Measurements from ENCODE around the gene NECTIN1.

The NECTIN1 gene

DNA sequence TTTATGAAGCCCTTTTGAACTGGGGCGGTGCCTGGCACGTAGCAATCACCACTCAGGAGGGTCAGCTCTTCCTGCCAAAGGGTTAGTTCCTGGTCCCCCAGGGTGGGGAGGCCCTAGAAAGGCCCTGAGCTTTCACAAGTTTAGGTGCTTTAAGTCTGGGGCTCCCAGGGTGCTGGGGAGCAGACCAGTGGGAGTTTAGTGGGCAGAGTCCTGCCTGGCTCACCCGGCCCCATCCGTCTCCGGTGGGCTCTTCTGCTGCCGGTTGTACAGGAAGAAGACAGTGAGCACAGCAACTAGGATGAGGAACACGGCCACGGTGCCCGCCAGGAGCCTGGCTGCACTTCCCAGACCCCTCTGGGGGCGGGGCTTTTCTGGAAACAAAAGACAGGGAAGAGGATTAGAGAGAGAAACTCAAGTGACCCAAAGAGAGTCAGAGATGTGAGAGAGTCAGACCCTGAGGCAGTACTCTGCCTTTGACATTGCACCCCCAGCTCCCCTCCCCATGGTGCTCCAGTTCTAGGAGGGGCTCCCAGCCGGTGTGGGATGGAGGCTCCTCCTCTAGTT is 89.3 kb downstream of the NECTIN1 start:
- DNase-seq: no peak

DNA sequence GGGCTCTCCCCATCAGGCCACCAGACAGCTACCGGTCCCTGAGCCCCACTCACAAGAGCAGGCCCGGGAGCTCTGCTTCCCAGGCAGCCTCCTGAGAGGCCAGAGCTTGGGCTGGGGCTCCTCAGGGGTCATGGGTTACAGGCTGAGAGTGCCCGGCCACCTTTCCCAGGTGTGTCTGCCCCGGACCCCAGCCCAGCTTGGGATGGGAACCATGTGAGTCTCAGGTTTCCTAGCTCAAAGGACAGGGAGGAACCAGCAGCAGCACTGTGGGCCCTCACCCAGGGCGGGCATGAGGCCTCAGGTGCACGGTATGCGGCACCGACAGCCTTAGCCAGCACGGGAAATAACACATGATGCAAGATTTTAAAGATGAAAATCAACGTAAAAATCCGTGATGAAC is 90.1 kb downstream of the NECTIN1 start:
- DNase-seq: no peak

DNA sequence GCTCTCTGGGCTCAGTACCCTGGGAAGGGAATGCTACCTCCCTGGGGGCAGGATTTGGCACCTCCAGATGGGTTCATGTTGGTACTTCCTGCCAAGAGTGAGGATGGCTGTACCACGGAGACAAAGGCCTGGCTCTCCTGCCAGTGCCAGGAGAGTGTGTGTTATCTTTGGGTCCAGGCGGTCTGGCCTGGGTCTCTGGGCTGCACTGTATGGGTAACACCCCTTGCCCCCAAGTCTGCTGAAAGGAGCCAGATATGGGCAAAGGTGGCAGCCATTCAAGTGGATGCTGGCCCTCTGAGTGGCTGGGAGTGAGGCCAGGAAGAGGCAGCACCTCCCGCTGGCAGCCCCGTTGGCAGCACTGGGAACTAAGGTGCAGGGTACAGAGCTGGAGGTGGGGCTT is 91.5 kb downstream of the NECTIN1 start:
- no peak for DNase-seq

DNA sequence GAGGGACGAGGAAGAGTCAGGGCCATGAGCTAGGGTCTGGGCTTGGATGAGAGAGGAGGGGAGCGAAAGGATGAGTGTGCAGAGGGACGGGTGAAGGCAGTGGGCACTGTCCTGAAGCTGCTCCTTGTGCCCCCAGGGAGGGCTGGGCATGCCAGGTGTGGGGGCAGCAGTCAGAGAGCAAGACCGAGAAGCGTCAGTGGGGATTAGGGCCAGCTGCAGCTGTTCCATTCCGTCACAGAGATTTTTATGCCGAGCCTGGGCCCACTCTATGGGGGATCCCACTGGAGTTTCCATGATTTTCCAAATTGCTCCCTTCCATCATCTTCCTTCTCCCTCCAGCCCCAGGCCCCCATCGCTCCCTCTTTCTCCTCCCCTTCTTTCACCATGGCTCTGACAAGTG is 93.2 kb downstream of the NECTIN1 start:
- DNase-seq: no peak

DNA sequence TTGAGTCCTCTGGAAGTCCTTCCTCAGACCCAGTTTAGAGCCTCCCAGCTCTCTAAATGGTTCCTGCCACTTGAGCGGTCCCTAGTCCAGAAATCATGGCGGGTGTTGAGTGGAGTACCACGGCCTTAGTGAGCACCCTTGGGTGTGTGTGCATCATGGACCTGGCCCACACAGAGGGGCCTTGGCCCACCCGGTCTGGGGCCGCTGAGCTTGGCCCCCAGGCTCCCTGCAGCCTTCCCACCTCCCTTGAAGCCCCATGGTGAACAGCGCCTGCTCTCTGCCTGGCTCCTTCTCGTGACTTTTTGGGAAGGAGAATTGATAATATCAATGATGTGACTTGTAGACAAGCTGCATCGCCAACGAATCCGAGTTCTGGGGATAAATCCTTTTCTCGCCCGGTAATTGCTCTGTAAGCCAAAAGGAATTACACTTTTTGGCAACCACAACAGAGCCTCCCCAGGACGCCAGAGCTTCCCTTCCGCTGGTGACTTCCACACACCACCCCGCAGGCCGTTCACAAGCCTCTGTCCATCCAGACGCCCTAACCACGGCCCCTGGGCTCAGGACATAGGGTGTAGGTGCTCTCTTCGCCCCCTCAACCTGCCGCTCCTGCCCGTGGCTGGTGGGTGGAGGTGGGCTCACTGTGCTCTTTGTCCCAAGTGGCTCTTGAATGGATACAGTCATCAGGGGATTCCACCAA is 93.8 kb downstream of the NECTIN1 start:
- DNase-seq: no peak

DNA sequence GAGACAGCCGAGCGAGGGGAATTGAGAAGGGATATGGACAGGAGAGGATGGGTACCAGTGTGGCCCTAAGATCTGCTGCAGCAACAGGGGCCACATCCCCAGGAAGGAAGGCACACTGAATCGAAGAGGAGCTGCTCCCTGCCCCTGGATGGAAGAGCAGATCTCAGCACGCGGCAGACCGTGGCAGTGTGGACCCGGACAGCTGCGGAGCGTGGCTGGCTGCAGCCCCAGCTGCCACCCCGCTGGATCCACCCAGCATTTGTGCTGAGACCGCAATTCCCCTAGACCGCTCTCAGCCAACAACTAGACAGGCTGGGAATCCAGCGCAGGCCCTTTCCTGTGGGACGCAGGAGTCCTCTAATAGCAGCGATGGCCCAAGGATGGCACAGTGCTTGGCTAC is 94.7 kb downstream of the NECTIN1 start:
- DNase-seq: no peak

DNA sequence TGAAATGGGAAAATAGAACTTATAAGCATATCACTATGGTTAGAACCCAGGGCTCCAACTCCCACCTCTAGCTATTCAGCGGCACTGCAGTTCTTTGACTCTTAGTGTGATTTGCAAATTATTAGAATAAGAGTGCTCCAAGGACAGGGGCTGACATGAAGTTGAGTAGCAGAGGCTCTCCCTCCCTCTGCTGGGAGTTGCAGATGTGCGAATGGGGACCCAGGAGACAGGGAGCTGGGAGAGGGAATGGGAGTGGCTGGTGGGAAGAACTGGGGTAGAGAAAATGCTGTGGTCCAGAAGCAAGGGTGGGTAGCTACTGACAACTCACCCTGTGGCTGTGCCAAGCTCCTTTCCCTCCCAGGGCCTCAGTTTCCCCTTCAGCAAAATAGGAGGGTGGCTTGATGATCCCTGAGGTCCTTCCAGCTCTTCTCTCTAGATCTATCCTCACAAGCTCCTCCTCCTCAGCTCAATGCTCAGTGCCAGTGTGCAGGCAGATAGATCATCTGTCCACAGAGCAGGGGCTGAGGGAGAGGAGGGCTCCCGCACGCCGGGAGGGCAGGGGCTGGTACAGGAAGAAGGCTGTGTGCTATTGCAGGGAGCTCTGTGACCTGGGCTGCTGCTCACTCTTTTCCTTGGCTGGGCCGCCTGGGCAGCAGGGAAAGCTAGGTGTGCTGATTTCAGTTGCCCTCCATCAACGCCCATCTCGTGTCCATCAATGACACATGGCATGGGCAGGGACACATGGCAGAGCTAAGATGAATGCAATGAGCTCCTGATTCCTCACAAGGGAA is 99.0 kb downstream of the NECTIN1 start:
- DNase-seq: no peak

DNA sequence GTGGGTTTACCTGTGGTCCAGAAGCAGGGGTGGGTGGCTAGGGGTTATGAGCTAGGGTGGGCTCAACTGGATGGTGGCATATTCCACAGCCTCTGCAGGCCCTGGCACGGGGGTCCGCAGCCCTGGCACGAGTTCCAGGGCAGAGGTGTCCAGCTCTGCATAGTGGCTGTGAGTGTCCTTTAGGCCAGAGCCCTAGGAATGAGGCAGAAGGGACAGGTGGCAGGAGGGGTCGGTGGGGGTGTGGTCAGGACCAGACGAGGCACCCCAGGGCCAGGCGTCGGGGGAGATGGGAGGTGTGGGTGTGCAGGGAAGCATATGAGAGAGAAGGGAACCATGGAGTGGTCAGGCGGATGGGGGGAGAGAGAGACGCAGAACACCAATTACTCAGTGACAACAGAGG is 99.9 kb downstream of the NECTIN1 start:
- DNase-seq: no peak

DNA sequence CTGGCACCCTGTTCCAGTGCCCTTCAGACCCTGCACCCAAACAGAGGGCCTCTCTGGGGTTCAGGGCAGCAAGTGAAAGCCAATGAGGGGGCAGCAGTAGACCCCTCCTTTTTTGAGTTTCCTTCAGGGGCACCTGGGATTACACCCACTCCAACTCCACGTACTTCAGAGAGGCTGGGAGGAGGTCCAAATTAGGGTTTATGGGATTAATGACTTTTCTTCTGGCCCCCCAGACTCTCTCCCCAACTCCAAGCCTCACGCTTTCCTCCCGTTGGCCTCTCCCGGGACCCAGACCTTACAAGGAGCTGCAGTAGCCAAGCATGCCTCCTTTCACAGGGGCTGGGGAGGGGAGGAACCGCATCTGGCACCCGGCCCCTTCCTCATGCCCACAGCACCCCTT is 101.7 kb downstream of the NECTIN1 start:
- no peak for DNase-seq

DNA sequence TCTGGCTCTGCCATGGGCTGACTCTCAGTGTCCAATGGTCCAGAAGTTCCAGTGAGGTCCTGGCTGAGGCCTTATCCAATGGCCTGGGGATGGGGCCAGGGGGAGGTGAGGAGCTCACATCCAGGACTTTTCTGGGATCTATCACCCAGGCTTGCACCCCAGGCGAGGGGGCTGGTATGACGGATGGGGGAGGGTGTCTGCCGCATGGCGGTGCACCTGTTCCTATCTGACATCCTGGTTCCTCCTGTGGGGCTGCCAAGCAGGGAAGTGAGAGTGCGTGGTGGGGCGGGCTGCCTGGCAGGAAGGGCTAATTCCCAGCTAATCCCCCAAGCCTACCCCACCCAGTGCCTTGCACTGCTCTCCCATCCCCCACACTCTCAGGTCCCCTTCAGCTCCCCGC is 102.1 kb downstream of the NECTIN1 start:
- no peak for DNase-seq

DNA sequence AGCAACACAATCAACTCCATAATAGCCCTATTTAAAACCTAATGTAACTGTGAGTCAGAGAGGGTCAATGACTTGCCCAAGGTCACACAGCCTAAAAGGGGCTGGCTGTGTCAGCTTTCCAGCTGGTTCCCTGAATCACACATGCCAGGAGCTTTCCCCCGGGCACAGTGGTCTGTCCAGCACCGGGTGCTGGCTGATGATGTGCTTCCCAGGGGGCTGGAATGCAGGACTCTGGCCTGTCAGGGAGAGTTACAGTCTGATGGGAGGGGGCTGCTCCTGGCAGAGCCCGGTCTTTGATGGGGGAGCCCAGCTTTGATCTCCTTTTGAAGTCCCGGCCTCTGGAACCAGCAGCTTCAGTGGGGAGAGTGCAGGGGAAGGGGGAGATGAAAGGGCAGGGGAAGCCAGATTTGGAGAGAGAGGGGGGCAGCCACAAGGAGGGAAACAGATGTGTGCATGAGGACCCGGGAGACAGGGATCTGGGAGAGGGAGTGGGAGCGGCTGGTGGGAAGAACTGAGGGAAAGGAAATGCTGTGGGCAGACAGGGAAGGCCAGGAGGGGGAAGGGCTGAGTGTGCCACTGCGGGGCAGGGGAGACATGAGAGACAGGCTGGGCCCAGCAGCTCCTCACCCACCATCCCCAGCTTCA is 102.7 kb downstream of the NECTIN1 start:
- no peak for DNase-seq

DNA sequence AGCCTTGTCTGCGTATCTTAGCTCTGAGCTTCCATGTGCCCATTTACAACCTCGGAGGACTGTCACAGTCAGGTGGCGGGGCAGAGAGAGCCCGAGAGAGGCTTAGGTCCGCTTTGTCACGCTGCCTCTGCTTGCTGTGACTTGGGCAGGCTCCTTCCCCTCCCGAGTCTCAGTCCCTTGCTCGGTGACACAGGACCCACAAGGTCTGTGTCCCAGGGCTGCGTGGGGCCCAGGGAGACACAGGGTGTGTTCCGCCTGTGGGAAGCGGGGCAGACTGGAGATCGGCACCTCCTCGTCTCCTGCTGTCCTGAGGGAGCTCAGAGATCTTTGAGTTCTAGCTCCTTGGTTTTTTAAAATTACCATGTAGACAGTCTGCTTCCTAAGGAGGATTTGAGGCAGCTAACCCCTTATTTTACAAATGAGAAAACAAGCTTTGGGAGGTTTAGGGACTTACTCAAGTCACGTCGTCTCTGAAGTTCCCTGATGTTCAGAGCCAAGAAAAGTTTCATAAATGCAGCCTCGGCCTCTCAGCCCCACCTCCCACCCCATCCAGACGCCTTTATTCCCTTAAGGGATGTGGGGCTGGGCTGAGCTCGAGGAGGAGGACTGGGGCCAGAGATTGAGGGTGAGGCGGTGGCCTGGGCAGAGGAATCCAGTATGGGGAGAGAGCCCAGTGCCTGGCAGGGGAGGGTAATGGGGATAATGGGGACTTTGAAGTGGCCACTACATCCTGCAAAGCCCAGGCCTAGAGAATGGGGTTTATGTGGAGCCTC is 103.6 kb downstream of the NECTIN1 start:
- no peak for DNase-seq

DNA sequence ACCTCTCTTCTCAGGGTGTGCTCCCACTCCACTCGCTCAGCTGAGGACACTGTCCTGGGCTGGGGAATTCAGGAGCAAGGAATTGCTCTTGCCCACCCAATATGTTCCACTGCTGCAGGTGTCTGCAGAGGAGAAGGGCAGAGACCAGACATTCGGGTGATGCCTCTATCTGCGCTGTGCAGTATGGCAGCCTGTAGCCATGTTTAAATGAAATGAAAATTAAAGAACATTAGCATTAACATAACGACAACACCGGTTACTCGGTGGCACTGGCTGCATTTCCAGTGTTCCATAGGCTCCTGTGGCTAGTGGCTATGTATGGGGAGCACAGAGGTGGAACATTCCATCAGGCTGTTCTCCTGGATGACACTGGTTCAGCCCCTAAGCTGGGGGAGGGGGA is 104.4 kb downstream of the NECTIN1 start:
- no peak for DNase-seq

DNA sequence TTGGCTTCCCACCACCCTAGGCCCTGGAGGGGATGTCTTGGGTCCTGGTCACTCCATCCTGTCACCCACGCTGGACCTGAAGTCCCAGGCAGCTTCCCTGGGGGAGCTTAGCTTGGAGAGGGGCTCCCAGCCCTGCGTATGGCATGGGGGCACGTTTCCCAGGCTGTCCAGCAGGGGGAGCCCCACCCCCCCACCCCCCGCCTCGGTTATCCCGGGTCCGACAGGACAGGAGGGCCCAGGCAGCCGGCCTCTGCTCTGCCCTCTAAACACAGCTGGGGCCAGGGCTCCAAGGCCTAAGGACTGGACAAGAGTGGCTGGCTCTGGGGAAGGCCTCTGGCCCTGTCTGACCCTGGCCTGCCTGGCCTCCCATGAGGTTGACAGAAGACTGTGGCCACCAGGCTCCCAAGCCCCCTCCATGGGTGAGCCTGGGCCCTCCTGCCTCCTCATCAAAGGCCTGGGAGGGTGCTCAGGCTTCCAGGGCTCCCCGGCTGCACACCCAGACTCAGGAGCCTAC is 104.8 kb downstream of the NECTIN1 start:
- DNase-seq: no peak

DNA sequence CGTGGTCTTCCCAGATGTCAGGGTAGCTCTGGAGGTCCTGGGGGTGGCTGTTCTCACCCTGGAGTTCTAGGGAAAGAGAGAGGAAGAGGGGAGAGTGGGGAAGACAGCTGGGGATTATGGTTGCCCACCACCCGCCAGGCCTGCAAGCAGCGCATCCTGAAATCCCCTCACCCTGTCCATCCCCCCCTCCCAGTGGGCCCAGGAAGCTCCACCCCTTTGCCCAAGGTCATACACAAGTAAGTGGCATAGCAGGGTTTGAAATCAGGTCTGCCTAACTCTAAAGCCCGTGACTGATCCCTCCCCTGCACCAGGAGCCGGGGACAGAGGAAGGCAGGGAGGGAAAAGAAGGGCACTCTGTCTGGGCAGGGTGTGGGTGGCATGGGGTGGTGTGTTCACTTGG is 105.3 kb downstream of the NECTIN1 start:
- DNase-seq: no peak

DNA sequence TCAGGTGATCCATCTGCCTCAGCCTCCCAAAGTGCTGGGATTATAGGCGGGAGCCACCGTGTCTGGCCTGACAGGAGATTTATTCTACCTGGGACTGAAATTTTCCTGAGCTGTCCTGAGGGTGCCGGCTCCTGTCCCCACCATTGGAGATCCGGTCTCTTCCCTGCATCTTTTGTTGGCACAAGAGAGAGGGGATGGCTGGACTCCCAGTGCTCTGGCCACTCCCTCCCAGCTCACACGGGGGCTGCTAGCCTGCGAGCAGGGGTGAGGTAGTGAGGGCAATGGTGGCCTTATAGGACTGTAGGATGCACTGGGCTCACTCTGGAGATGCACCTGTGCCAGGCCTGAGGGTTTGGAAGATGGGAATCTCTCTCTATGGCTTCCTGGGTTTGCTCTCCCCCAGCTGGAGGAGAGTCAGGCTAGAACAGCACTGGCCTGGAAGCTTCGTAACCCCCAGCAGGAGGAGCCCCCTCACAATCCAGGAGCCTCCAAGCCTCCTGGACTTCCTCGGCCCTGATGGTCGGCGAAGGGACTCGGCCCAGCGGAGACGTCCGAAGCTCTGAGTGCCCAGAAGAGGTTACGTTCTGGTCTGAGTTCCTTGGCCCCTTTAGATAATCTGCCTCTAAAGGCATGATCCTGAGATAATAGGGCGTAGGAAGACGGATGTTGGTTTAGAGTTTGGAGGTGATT is 106.4 kb downstream of the NECTIN1 start:
- DNase-seq: no peak

DNA sequence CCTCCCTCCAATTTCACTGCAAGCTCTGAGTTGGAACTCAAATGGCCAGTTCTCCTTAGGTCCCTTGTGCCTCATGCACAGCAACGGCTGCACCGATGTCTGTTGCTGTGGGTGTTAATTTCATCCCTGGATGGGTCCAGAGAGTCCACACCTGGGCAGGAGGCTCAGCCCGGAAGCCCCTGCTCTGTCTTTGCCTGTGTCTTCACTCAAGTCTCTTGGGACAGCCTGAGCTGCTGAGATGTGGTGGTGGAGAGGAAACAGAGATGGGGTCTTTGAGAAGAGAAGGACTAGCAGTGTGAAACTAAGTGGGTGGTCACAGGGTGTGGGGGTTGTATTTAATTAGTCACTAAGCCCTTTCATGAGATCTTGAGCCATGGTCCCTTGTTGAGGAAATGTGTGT is 109.3 kb downstream of the NECTIN1 start:
- no peak for DNase-seq

DNA sequence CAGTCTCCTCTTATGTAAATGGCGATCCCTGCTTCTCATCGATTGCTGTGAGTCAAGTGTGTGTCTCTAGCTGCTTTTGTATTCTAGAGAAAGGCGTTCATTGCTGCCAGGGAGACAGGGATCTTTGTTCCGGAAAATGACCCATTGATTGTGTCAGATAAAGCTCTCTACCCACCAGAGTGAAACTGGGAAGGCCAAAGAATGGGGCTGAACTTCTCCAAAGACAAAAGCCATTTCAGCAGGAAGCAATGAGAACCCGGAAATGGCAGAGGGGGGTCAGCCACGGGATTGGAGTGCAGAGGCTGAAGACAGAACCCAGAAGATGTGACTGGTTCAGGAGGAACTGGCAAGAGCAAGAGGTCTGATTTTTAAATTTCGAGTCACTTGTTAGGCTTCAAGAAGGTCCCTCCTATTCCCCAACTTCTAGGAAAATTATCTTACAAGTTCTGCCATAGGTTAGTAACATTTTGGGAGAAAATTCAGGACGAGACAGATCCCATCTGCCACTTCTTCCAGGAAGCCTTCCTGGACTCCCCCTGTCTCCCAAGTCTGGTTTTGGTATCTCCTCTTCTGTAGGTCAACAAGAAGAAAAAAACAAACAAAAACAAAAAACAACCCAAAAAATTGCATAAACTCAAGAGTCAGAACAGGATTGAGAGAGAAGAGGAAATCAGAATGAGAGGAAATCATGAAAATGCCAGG is 110.6 kb downstream of the NECTIN1 start:
- no peak for DNase-seq

DNA sequence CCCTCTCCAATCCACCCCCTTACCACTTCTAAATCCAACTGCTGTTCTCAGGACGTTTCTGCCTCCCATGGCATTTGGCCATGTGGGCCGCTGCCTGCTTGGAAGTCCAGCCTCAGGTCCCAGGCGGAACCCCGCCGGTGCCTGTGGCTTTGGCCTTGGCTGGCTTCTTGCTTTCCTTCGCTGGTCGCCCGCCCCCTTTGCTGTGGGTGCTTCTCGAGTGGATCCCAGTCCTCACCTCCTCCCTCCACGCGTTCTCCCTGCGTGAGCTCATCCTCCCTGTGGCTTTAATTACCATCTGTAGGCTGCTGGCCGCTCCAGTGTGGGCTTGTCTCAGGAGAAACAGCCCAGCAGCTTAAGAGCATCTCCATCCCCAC is 111.7 kb downstream of the NECTIN1 start:
- no peak for DNase-seq

DNA sequence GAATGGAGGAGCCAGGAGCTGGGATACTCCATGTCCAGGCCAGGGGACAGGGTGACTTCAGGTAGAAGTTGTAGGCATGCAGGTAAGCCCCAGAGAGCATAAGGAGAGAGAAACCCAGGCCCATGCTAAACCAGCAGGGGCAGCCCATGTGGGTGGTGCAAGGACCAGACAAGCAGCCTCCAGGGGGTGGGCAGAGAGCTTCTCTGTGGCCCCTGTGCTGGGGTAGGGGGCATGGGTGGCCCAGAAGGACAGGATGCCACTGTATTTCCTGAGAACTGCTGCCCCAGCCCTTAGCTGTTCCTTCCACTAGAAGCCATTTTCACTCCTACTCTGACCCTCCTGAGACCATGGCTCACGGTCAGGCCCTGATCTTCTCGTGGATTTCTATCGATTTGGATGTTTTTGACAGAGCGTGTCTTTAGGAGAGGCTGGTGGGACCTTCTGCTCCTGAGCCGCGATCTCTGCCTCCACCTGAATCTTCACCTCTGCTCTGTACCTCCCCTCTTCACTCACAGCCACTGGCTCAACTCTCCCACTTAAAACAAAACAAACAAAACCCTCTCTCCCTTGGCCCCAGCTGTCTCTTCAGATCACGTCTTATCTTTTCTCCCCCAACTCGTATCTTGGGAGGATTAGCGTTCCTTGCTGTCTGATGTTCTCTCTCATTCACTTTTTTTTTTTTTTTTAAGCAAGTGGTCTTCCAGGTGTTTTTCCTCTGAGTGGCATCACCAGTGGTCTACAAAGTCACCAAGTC is 112.2 kb downstream of the NECTIN1 start:
- no peak for DNase-seq

DNA sequence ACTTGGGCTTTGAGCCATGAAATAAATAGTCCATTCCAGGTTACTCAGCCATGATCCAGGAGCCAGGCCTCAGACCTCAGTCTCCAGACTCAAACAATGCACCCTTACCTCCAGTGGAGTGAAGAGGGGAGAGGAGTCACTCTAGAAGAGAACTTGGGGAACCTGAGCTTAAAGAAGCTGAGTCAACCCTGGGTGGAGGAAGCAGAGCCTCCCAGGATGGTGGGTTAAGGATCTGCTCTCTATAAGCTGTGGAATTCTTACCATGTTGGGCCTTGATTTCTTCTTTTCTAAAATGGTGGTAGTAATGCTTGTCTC is 113.2 kb downstream of the NECTIN1 start:
- DNase-seq: no peak

Data from NCI-H446 (cell line).